Activated naive CD8-positive, alpha-beta T cell treated with anti-CD3 and anti-CD28 coated beads, Interleukin-2, amount 50 U/mL, for 16 hours (primary cell): ENCODE results near the gene TSC22D1.

Experiments
- DNase-seq: peaks from one replicate; pipeline ENCODE4 v3.0.0-alpha.2; 2020; ENCODE audit warnings: low read depth, low spot score

TSC22D1 gene

GRCh38 chr13:44385401-44385800 is 190.7 kb downstream of the TSC22D1 start:
- no peak for DNase-seq

- no peak for DNase-seq
Observed at GRCh38 chr13:44384778-44385177, 191.4 kb downstream of the TSC22D1 start.

- no peak for DNase-seq
Observed at GRCh38 chr13:44383945-44384344, 192.2 kb downstream of the TSC22D1 start.

GRCh38 chr13:44382635-44383145 is 193.4 kb downstream of the TSC22D1 start:
- DNase-seq, result no peak
